Lower leg skin (tissue), 4 donors: ENCODE results near the gene MRPL46. TPM values are rescaled to one million over a fixed set of nuclear protein-coding genes. Genes with fewer than 3 reads are reported as not detected.

ENCODE experiments used
- DNase-seq, 2 donors: peaks; one replicate each; pipeline ENCODE4 v3.0.0-alpha.2; 2019; ENCODE audit warnings: low spot score in 2 of 2
- H3K4me3 ChIP-seq: fragments of 200-600 bp; sonication (generic); 2 replicates; pipeline ENCODE4 v1.5.1; 2017; ENCODE audit warnings: mild to moderate bottlenecking, low read depth; ENCODE audit not compliant: poor library complexity, severe bottlenecking
- POLR2A ChIP-seq, 2 donors: fragments of 450-650 bp; IDR thresholded peaks; one replicate each; pipeline ENCODE4 v1.6.1; 2016 to 2017; ENCODE audit warnings: antibody characterized with exemption in 2 of 2, mild to moderate bottlenecking in 1 of 2, moderate library complexity in 1 of 2
- WGBS, 2 donors: methylation state at CpG; one replicate each; pipeline ENCODE4 v1.1.5; 2018; 5-methylcytosine and 5-hydroxymethylcytosine counted together
- intact Hi-C: fragments of 100-400 bp; cut with DNase I; formaldehyde crosslinking; loops from one replicate; pipeline ENCODE4 v1.15.0; 2023; ENCODE audit warnings: low total_unique reads
- total RNA-seq, 4 donors: library from RNA; depleted of rRNA; stranded (reverse); fragments of >200 nt; gene quantifications; one replicate each; pipeline ENCODE4 v1.1.0, GENCODE V29; 2016
- TF ChIP-seq, protein P1 (sequence below), 3 donors: fragments of 450-650 bp; IDR thresholded peaks; one replicate each; pipeline ENCODE4 v1.5.1; 2016; ENCODE audit warnings: antibody characterized with exemption in 3 of 3, mild to moderate bottlenecking in 3 of 3, moderate library complexity in 2 of 3

The MRPL46 gene
- total RNA-seq, 4 donors from 2014 or later, result 7.6 to 28.4 (median 17.8) TPM

DNA sequence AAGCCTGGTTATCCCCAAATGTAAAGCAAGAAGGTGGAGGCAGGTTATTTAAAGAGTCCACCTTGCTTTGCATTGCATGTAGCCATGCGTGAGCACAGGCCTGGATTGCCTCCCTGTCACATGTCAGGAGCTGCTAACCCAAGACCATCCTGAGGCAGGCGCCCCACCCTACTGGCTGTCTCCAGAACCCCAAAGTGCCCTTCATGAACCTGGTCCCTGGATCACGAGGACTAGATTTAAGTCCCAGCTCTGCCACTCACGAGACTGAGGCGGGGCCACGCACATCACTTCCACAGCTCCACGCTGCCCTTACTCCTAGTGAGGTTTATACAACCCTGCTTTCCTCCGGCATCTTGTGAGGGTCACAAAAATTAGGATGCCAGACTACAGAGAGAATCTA lies 17.6 kb downstream of the MRPL46 start:
- H3K4me3 ChIP-seq, result no peak overlapping the region
- no peak for TF ChIP-seq POLR2A (IDR thresholded peaks at IDR 0.05)
- TF ChIP-seq, protein P1, sequence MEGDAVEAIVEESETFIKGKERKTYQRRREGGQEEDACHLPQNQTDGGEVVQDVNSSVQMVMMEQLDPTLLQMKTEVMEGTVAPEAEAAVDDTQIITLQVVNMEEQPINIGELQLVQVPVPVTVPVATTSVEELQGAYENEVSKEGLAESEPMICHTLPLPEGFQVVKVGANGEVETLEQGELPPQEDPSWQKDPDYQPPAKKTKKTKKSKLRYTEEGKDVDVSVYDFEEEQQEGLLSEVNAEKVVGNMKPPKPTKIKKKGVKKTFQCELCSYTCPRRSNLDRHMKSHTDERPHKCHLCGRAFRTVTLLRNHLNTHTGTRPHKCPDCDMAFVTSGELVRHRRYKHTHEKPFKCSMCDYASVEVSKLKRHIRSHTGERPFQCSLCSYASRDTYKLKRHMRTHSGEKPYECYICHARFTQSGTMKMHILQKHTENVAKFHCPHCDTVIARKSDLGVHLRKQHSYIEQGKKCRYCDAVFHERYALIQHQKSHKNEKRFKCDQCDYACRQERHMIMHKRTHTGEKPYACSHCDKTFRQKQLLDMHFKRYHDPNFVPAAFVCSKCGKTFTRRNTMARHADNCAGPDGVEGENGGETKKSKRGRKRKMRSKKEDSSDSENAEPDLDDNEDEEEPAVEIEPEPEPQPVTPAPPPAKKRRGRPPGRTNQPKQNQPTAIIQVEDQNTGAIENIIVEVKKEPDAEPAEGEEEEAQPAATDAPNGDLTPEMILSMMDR (IDR thresholded peaks at IDR 0.05), result no peak
- intact Hi-C loops, result no loop called here
- WGBS, 2 donors, result 82 to 86% methylated on average over 8 of the region's 8 CpGs
- DNase-seq, result peak in 1 of 2 donors; percentile 61

DNA sequence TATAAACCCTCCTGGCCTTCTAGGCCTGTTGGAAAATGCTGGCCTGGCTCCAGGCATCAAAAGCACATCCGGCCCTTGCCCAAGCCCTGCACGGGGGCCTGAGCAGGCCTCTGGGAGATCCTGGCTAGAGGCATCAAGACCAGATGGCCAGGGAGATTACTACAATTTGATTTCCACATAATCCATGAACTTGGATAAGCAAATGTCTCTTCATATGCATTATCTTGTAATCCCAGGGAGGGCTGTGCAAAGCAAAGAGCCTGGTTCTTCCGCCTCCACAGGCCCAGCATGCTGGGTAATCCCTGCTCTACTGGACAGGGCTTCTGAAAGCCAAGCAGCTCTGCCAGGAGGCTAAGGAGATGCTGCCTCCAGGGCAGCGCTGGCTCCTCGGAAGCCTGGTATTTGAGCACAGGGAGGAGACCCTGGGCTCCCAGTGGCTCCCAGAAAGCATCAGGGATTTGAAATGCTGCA lies 18.2 kb downstream of the MRPL46 start:
- WGBS, 2 donors, result 77 to 80% methylated on average over 5 of the region's 5 CpGs
- DNase-seq, result peak in 1 of 2 donors; percentile 59
- H3K4me3 ChIP-seq, result no peak overlapping the region
- no peak for TF ChIP-seq POLR2A (IDR thresholded peaks at IDR 0.05)
- TF ChIP-seq, protein P1 (IDR thresholded peaks at IDR 0.05), result no peak
- intact Hi-C loops, result no loop called here

DNA sequence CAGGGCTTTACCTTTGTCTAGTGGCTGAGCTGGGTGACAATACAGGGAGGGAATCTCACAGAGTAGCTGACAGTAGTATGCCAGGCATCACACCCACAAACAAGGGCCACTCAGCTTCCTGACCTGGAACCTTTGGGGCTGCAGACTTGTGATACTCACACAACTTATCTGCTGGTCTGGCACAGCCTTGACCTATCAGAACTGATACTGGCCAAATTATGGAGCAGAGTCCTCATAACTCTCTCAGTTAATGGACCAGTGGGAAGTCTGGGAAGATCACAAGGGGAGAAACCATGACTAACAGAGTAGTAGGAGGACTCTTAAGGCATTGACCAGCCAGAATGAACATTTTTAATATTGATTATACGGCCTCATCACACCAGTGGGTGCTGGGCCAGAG lies 19.4 kb downstream of the MRPL46 start:
- intact Hi-C loops, result no loop called here
- 70 to 86% methylated on average over 1 of the region's 1 CpG for WGBS, 2 donors
- peak in 1 of 2 donors; percentile 48 for DNase-seq
- H3K4me3 ChIP-seq, result no peak overlapping the region
- TF ChIP-seq POLR2A (IDR thresholded peaks at IDR 0.05), result no peak
- TF ChIP-seq, protein P1 (IDR thresholded peaks at IDR 0.05), result no peak

GRCh38 chr15:88447206-88447605 lies 20.0 kb downstream of the MRPL46 start:
- DNase-seq, result peak in 1 of 2 donors; percentile 70
- intact Hi-C loops, result no loop called here
- 74 to 95% methylated on average over 1 of the region's 1 CpG for WGBS, 2 donors
- TF ChIP-seq, protein P1 (IDR thresholded peaks at IDR 0.05), result no peak
- TF ChIP-seq POLR2A (IDR thresholded peaks at IDR 0.05), result no peak
- H3K4me3 ChIP-seq, result no peak overlapping the region

DNA sequence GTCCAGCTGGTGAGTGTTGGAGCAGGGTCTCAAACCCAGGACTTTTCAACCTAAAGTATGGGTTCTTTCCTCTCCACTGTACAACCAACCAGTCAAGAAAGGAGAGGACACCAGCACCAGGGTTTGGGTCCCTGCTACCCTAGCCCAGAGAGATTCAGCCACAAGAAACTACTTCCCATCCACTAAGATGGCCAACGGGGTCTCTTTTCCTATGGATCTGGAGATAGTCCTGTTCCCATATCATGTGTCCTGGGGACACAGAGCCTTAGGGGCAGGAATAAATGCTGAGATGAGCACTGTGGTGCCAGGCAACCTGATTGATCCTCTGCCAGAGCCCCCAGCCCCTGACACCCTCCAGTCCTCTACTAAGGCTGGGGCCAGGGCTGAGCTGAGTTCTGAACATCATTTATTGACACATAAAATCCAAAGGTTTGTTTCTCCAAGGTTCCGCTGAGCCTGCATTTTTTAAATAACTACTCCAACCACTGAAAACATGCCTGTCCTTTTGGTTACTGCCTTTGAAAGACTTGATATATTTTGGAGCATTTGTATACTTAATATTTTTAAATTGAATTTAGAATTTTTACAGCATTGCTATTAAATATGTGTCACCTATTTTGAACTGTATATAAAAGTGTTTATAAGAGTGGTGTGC lies 26.0 kb downstream of the MRPL46 start:
- WGBS, 2 donors, result 85 to 89% methylated on average over 2 of the region's 2 CpGs
- TF ChIP-seq POLR2A (IDR thresholded peaks at IDR 0.05), result no peak
- TF ChIP-seq, protein P1 (IDR thresholded peaks at IDR 0.05), result no peak

DNA sequence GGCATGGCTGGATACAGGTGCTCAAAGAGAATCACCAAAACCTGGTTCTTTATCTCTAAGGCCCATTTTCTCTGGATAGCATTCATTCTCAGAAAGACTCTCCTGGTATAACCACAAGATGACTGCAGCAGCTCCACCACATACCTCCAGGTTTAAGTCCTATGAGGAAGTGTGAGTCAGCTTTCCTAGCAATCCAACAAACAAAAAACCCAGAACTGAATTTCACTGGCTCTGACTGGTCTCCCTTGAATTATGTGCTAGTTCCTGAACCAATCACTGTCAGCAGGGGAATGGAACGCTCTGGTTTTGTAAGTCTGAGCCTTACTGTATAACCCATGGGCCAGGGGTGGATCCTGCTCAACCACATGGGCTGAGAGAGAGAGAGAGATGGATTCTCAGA lies 27.2 kb downstream of the MRPL46 start:
- DNase-seq, result peak in 1 of 2 donors; percentile 26
- WGBS, 2 donors, result 71% methylated on average over 1 of the region's 1 CpG
- intact Hi-C loops, result no loop called here
- H3K4me3 ChIP-seq, result no peak overlapping the region
- TF ChIP-seq POLR2A (IDR thresholded peaks at IDR 0.05), result no peak
- TF ChIP-seq, protein P1 (IDR thresholded peaks at IDR 0.05), result no peak

More for the DNA sequence above, 26.0 kb downstream of the MRPL46 start:
- intact Hi-C loops, result no loop called here
- no peak overlapping the region for H3K4me3 ChIP-seq
- peak in 1 of 2 donors; percentile 40 for DNase-seq
